ENCODE results near the gene KDM4B. TPM values are rescaled to one million over a fixed set of nuclear protein-coding genes. Genes with fewer than 3 reads are reported as not detected.

KDM4B gene
- total and polyA plus RNA-seq, 2 of the 8 experiments (the other 6 are each of a cell fraction or from before 2014, with no cell fraction given) = 12.0 to 31.9 TPM

DNA sequence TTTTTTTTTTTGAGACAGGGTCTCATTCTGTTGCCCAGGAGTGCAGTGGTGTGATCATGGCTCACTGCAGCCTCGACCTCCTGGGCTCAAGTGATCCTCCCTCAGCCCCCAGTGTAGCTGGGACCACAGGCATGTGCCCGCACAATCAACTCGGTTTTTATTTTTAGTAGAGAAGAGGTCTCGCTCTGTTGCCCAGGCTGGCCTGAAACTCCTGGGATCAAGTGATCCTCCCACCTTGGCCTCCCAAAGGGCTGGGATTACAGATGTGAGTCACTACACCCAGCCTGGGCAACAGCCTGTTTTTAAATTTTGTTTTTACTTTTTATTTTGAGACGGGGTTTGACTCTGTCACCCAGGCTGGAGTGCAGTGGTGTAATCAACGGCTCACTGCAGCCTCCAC is 2.3 kb upstream of the KDM4B start:
- FAIRE-seq (no peak), DNase-seq (ENCODE audit: low read depth in 1 of 2, low spot score in 2 of 2) (no peak)
- H3K4ac ChIP-seq (replicated peaks; ENCODE audit: insufficient read length, low read depth, low read length) = no peak overlapping the region
- POLR2A ChIA-PET (ENCODE audit: partially characterized antibody) = interaction anchor here (0.9 to 1.1 kb wide), 2 partner anchors 10 to 65 kb away, joined by 3 to 4 read pairs; no protein-coding TSS in a partner anchor
- peaks cover 3 to 16% (median 11%) of the 10 kb centered on the region in 4 experiments for H3K4me1 ChIP-seq (replicated peaks in 1 of 4; ENCODE audit: control insufficient read depth in 3 of 4, insufficient read depth in 4 of 4, low read length in 3 of 4)
- H3K4me2 ChIP-seq (ENCODE audit: insufficient read depth in 1 of 2, low read depth in 2 of 2, low read length in 2 of 2) = no peak overlapping the region
- no peak overlapping the region for H3K23ac ChIP-seq (ENCODE audit: insufficient read length)
- no peak overlapping the region for H3K14ac ChIP-seq (ENCODE audit: insufficient read length)
- no peak overlapping the region for H2BK5ac ChIP-seq (ENCODE audit: low read depth, low read length)
- no peak overlapping the region for H3K56ac ChIP-seq (replicated peaks; ENCODE audit: insufficient read length, low read depth, low read length)
- H3K9ac ChIP-seq (replicated peaks in 1 of 4; ENCODE audit: extremely low read depth in 1 of 4, low read depth in 3 of 4, low read length in 3 of 4) = no peak overlapping the region
- H2BK15ac ChIP-seq (ENCODE audit: low read length) = no peak overlapping the region
- no peak overlapping the region for H3K18ac ChIP-seq (ENCODE audit: extremely low read depth, low read length)
- H3K36me3 ChIP-seq (ENCODE audit: control insufficient read depth in 2 of 4, insufficient read depth in 4 of 4, low read length in 3 of 4) = peaks cover 0 to 12% (median 5%) of the 10 kb centered on the region in 4 experiments; a peak in 4 of 8 replicates
- no peak overlapping the region for H4K8ac ChIP-seq (ENCODE audit: extremely low read depth, insufficient read depth, low read length)
- H3K79me1 ChIP-seq (ENCODE audit: low read depth, low read length) = peaks cover 7% of the 10 kb centered on the region
- peaks cover 0 to 19% of the 10 kb centered on the region in 2 experiments; a peak in 1 of 4 replicates for H3K79me2 ChIP-seq (ENCODE audit: control insufficient read depth in 1 of 2, insufficient read depth in 2 of 2, low read length in 2 of 2)
- WGBS, 2 experiments (ENCODE audit: extremely low coverage in 1 of 2, insufficient coverage in 1 of 2, insufficient read length in 1 of 2, insufficient replicate concordance in 2 of 2, low coverage in 1 of 2, low lambda C conversion rate in 2 of 2, missing lambda C conversion rate in 1 of 2) = 84% methylated on average over 6 of the region's 6 CpGs; no CpG with 5 or more reads in 1 of the 2 experiments
- no peak overlapping the region for H2AK5ac ChIP-seq (ENCODE audit: low read depth, low read length)
- no peak overlapping the region for H3K27ac ChIP-seq (ENCODE audit: low read depth, low read length)
- H2BK120ac ChIP-seq (replicated peaks; ENCODE audit: low read depth, low read length) = no peak overlapping the region
- no peak overlapping the region for H4K91ac ChIP-seq (replicated peaks; ENCODE audit: insufficient read length, low read length)
- H4K20me1 ChIP-seq (replicated peaks in 1 of 2; ENCODE audit: control insufficient read depth in 1 of 2, insufficient read depth in 2 of 2, low read length in 2 of 2) = peaks cover 7 to 11% of the 10 kb centered on the region in 2 experiments
- peaks cover 0 to 5% (median 0%) of the 10 kb centered on the region in 4 experiments; a peak in 2 of 7 replicates for H3K27me3 ChIP-seq (replicated peaks in 1 of 4; ENCODE audit: control insufficient read depth in 3 of 4, extremely low read depth in 1 of 4, insufficient read depth in 3 of 4, low read length in 3 of 4)
- no peak overlapping the region for H2BK12ac ChIP-seq (ENCODE audit: low read depth, low read length)
- no peak overlapping the region for H3K4me3 ChIP-seq (ENCODE audit: extremely low read depth in 1 of 4, insufficient read depth in 2 of 4, low read depth in 3 of 4, low read length in 4 of 4)
- CTCF ChIA-PET (ENCODE audit: partially characterized antibody) = interaction anchor here (0.9 to 2.9 kb wide), 5 partner anchors 13 to 66 kb away, joined by 3 to 21 read pairs (median 5); no protein-coding TSS in a partner anchor
- no peak overlapping the region for H2AFZ ChIP-seq (ENCODE audit: low read length)
- H3K23me2 ChIP-seq (ENCODE audit: low read depth, low read length) = peaks cover 13% of the 10 kb centered on the region; the same call in 1 of the 2 replicates
- no peak overlapping the region for H2BK20ac ChIP-seq (ENCODE audit: low read length)
- no peaks in the 10 kb centered on the region for H3K9me3 ChIP-seq (ENCODE audit: insufficient read depth in 2 of 2, low read depth in 1 of 2, low read length in 1 of 2)
- H4K5ac ChIP-seq (ENCODE audit: insufficient read length, low read depth, low read length) = no peak overlapping the region
- TF ChIP-seq KDM4A (IDR thresholded peaks at IDR 0.05; ENCODE audit: low read depth, low read length, severe bottlenecking) (no peak), BRCA1 (IDR thresholded peaks at IDR 0.05; ENCODE audit: low read depth, low read length) (no peak), POLR2A (IDR thresholded peaks at IDR 0.05; ENCODE audit: control extremely low read depth in 1 of 2, low read depth in 2 of 2, low read length in 2 of 2) (no peak), TAF1 (IDR thresholded peaks at IDR 0.05; ENCODE audit: low read depth, low read length) (no peak), TEAD4 (IDR thresholded peaks at IDR 0.05; ENCODE audit: low read depth, low read length) (no peak), EZH2 (IDR thresholded peaks at IDR 0.05; ENCODE audit: low read depth, low read length, severe bottlenecking) (no peak)
